ENCODE results near the gene RBM39. TPM values are rescaled to one million over a fixed set of nuclear protein-coding genes. Genes with fewer than 3 reads are reported as not detected.
"Not testable (repeated sequence)": the region's sequence is repeated elsewhere in the genome, so short reads cannot be mapped to it uniquely, and the experiment has no call there.

The RBM39 gene
- total RNA-seq, 1 donor from 2014 or later: 208 TPM

DNA sequence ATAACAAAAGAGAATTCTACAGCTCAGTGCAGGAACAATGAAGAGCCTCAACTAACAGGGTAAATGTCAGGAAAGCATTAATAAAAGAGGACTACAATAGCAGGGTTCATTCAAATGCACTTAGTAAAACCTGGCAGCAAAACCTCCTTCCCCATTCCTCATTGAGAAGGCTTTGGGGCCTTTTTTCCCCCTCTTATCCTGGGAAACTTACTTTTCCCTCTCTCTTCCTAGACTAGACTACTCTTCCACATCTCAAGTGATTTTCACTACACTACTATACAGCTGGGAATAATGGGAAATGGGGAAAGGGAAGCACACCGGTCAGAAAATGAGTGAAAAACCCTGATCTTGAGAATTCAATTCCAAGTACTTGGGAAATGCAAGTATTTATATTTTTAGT is 32.8 kb downstream of the RBM39 start:
- peaks cover 14% of the 10 kb centered on the region for H3K36me3 Mint-ChIP-seq (ENCODE audit: low read depth, unreplicated experiment)
- FAIRE-seq (no peak), DNase-seq (ENCODE audit: low read depth) (no peak)
- no peak overlapping the region for H3K4me3 ChIP-seq (ENCODE audit: insufficient read depth, low read depth, low read length)
- H3K9ac ChIP-seq (ENCODE audit: low read length): no peak overlapping the region
- H3K27me3 Mint-ChIP-seq (ENCODE audit: low read depth, unreplicated experiment): no peaks in the 10 kb centered on the region
- H3K27me3 ChIP-seq (ENCODE audit: insufficient read depth, low read length): no peaks in the 10 kb centered on the region
- peaks cover 88% of the 10 kb centered on the region for H3K36me3 ChIP-seq (ENCODE audit: insufficient read depth, low read length)
- no peak overlapping the region for H2AFZ ChIP-seq (ENCODE audit: low read depth, low read length)
- no peak overlapping the region for H3K27ac ChIP-seq (ENCODE audit: low read depth, low read length)
- peaks cover 27% of the 10 kb centered on the region for H3K4me1 Mint-ChIP-seq (ENCODE audit: low read depth, unreplicated experiment)
- H3K79me2 ChIP-seq (ENCODE audit: insufficient read depth, low read length): peaks cover 92% of the 10 kb centered on the region
- H3K27ac Mint-ChIP-seq (ENCODE audit: unreplicated experiment): peak overlapping the region; percentile 38
- H3K9me3 ChIP-seq (ENCODE audit: insufficient read depth, low read depth, low read length): no peaks in the 10 kb centered on the region
- no peak overlapping the region for H3K4me2 ChIP-seq (ENCODE audit: low read length)
- no peaks in the 10 kb centered on the region for H3K4me1 ChIP-seq (ENCODE audit: insufficient read depth, low read length)
- no peaks in the 10 kb centered on the region for H3K9me3 Mint-ChIP-seq (ENCODE audit: unreplicated experiment)
- TF ChIP-seq, protein P1, sequence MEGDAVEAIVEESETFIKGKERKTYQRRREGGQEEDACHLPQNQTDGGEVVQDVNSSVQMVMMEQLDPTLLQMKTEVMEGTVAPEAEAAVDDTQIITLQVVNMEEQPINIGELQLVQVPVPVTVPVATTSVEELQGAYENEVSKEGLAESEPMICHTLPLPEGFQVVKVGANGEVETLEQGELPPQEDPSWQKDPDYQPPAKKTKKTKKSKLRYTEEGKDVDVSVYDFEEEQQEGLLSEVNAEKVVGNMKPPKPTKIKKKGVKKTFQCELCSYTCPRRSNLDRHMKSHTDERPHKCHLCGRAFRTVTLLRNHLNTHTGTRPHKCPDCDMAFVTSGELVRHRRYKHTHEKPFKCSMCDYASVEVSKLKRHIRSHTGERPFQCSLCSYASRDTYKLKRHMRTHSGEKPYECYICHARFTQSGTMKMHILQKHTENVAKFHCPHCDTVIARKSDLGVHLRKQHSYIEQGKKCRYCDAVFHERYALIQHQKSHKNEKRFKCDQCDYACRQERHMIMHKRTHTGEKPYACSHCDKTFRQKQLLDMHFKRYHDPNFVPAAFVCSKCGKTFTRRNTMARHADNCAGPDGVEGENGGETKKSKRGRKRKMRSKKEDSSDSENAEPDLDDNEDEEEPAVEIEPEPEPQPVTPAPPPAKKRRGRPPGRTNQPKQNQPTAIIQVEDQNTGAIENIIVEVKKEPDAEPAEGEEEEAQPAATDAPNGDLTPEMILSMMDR (IDR thresholded peaks at IDR 0.05; ENCODE audit: insufficient read depth, low read depth, low read length): no peak
- no peak for TF ChIP-seq EZH2 (IDR thresholded peaks at IDR 0.05; ENCODE audit: insufficient read depth, low read length)
- H3K4me3 Mint-ChIP-seq (ENCODE audit: unreplicated experiment): no peak overlapping the region
- peaks cover 91% of the 10 kb centered on the region for H4K20me1 ChIP-seq (ENCODE audit: insufficient read depth, low read length)

DNA sequence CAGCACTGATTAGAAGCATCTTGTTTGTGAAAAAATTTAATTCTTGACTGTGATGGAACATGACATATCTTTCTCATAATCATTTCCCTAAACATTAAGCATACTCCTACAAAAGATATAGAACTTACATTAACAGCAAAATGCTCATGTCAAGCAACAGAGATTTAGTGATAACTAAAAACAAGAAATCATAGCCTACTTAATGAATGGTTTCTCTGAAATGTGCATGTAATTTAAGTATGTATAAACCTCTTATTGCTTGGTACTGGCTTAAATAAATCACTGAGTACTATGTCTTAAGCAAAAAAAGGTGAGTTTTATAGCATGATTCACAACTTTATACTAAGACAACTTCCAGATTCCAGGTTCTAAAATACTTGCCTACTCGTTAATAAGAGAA is 33.6 kb downstream of the RBM39 start:
- Histone ChIP-seq H3K79me2 (ENCODE audit: insufficient read depth, low read length) (peaks cover 90% of the 10 kb centered on the region), H3K4me2 (ENCODE audit: low read length) (no peak overlapping the region), H3K27ac (ENCODE audit: low read depth, low read length) (no peak overlapping the region), H4K20me1 (ENCODE audit: insufficient read depth, low read length) (peaks cover 92% of the 10 kb centered on the region), H3K9me3 (ENCODE audit: insufficient read depth, low read depth, low read length) (no peaks in the 10 kb centered on the region), H3K4me3 (ENCODE audit: insufficient read depth, low read depth, low read length) (no peak overlapping the region), H3K4me1 (ENCODE audit: insufficient read depth, low read length) (no peaks in the 10 kb centered on the region), H3K36me3 (ENCODE audit: insufficient read depth, low read length) (peaks cover 88% of the 10 kb centered on the region), H3K27me3 (ENCODE audit: insufficient read depth, low read length) (no peaks in the 10 kb centered on the region), H3K9ac (ENCODE audit: low read length) (no peak overlapping the region), H2AFZ (ENCODE audit: low read depth, low read length) (no peak overlapping the region)
- no peaks in the 10 kb centered on the region for H3K27me3 Mint-ChIP-seq (ENCODE audit: low read depth, unreplicated experiment)
- FAIRE-seq: no peak
- no peak overlapping the region for H3K27ac Mint-ChIP-seq (ENCODE audit: unreplicated experiment)
- no peak for DNase-seq (ENCODE audit: low read depth)
- TF ChIP-seq EZH2 (IDR thresholded peaks at IDR 0.05; ENCODE audit: insufficient read depth, low read length): no peak
- TF ChIP-seq, protein P1 (IDR thresholded peaks at IDR 0.05; ENCODE audit: insufficient read depth, low read depth, low read length): no peak
- H3K9me3 Mint-ChIP-seq (ENCODE audit: unreplicated experiment): no peaks in the 10 kb centered on the region
- H3K4me1 Mint-ChIP-seq (ENCODE audit: low read depth, unreplicated experiment): peaks cover 27% of the 10 kb centered on the region
- H3K36me3 Mint-ChIP-seq (ENCODE audit: low read depth, unreplicated experiment): peaks cover 11% of the 10 kb centered on the region
- H3K4me3 Mint-ChIP-seq (ENCODE audit: unreplicated experiment): no peak overlapping the region

DNA sequence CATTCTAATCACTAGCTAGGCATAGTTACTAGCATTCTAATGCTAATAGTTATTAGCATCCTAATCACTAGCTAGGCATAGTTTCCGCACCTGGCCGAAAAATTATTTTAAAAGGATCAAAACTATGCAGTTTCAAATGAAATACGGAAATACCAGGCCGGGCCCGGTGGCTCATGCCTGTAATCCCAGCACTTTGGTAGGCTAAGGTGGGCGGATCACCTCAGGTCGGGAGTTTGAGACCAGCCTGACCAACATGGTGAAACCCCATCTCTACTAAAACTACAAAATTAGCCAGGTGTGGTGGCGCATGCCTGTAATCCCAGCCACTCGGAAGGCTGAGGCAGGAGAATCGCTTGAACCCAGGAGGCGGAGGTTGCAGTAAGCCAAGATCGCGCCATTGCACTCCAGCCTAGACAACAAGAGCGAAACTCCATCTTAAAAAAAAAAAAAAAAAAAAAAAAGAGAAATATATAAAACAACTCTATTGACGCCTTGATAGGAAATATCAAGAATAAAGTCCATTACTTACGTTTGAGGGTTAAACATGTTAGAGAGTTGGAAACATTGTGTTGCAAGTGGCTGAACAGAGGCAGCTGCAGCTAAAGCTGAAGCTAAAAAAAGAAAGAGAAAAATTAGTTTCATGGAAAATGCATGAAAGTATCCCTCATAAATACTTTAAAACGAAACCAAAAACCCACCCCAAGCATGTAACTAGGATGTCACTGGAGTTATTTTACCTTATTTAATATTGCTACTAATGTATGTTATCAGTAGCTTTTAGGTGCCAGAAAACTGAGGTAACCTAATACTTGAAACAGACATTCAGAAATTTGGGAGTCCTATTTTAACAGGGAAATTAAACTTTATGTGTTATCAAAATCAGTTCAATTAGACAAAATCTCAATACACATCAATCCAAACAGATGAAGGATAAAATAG is 35.2 kb downstream of the RBM39 start:
- H3K27me3 Mint-ChIP-seq (ENCODE audit: low read depth, unreplicated experiment); FAIRE-seq; H3K4me2 ChIP-seq (ENCODE audit: low read length); H3K9ac ChIP-seq (ENCODE audit: low read length); DNase-seq (ENCODE audit: low read depth); H3K27me3 ChIP-seq (ENCODE audit: insufficient read depth, low read length); H3K9me3 Mint-ChIP-seq (ENCODE audit: unreplicated experiment); H3K4me1 ChIP-seq (ENCODE audit: insufficient read depth, low read length); H3K9me3 ChIP-seq (ENCODE audit: insufficient read depth, low read depth, low read length); H3K4me3 ChIP-seq (ENCODE audit: insufficient read depth, low read depth, low read length); H3K27ac ChIP-seq (ENCODE audit: low read depth, low read length); H3K4me3 Mint-ChIP-seq (ENCODE audit: unreplicated experiment); H2AFZ ChIP-seq (ENCODE audit: low read depth, low read length): not testable (repeated sequence)
- H3K79me2 ChIP-seq (ENCODE audit: insufficient read depth, low read length): peaks cover 85% of the 10 kb centered on the region
- Mint-ChIP-seq H3K4me1 (ENCODE audit: low read depth, unreplicated experiment) (peaks cover 24% of the 10 kb centered on the region), H3K36me3 (ENCODE audit: low read depth, unreplicated experiment) (peaks cover 12% of the 10 kb centered on the region), H3K27ac (ENCODE audit: unreplicated experiment) (peak overlapping the region; percentile 26)
- H4K20me1 ChIP-seq (ENCODE audit: insufficient read depth, low read length): peaks cover 93% of the 10 kb centered on the region
- peaks cover 91% of the 10 kb centered on the region for H3K36me3 ChIP-seq (ENCODE audit: insufficient read depth, low read length)

DNA sequence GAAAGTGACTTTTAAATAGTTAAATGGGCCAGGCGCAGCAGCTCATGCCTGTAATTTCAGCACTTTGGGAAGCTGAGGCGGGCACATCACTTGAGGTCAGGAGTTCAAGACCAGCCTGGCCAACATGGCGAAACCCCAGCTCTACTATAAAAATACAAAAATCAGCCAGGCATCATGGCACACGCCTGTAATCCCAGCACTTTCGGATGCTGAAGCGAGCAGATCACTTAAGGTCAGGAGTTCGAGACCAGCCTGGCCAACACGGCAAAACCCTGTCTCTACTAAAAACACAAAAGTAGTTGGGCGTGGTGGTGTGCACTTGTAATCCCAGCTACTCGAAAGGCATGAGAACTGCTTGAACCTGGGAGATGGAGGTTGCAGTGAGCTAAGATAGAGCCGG is 36.2 kb downstream of the RBM39 start:
- DNase-seq (ENCODE audit: low read depth); H3K4me2 ChIP-seq (ENCODE audit: low read length); H3K9me3 ChIP-seq (ENCODE audit: insufficient read depth, low read depth, low read length); FAIRE-seq; H3K4me3 Mint-ChIP-seq (ENCODE audit: unreplicated experiment); H3K27ac ChIP-seq (ENCODE audit: low read depth, low read length); H3K4me3 ChIP-seq (ENCODE audit: insufficient read depth, low read depth, low read length); H3K27me3 Mint-ChIP-seq (ENCODE audit: low read depth, unreplicated experiment); H3K9me3 Mint-ChIP-seq (ENCODE audit: unreplicated experiment); H2AFZ ChIP-seq (ENCODE audit: low read depth, low read length); H3K27ac Mint-ChIP-seq (ENCODE audit: unreplicated experiment); H3K4me1 ChIP-seq (ENCODE audit: insufficient read depth, low read length); H3K27me3 ChIP-seq (ENCODE audit: insufficient read depth, low read length); H3K9ac ChIP-seq (ENCODE audit: low read length): not testable (repeated sequence)
- Histone ChIP-seq H4K20me1 (ENCODE audit: insufficient read depth, low read length) (peaks cover 89% of the 10 kb centered on the region), H3K79me2 (ENCODE audit: insufficient read depth, low read length) (peaks cover 84% of the 10 kb centered on the region), H3K36me3 (ENCODE audit: insufficient read depth, low read length) (peaks cover 83% of the 10 kb centered on the region)
- Mint-ChIP-seq H3K4me1 (ENCODE audit: low read depth, unreplicated experiment) (peaks cover 15% of the 10 kb centered on the region), H3K36me3 (ENCODE audit: low read depth, unreplicated experiment) (peaks cover 12% of the 10 kb centered on the region)
